Gastrocnemius medialis (tissue), 4 donors: ENCODE results near the gene PRKCH.

Source experiments
- CTCF ChIP-seq, 5 experiments: fragments of 450-650 bp in 3 of 5; fragments of 200-600 bp in 2 of 5; sonication (generic) in 2 of 5; IDR thresholded peaks in 4 of 5; conservative IDR thresholded peaks in 1 of 5; 1 replicate in 4 of 5; 2 replicates in 1 of 5; pipeline ENCODE4 v1.5.1; 2016 to 2019; ENCODE audit warnings: antibody characterized with exemption in 5 of 5, mild to moderate bottlenecking in 3 of 5, moderate library complexity in 3 of 5
- POLR2A ChIP-seq, 2 donors: fragments of 450-650 bp; IDR thresholded peaks; one replicate each; pipeline ENCODE4 v1.6.1; 2017; ENCODE audit warnings: antibody characterized with exemption in 2 of 2, mild to moderate bottlenecking in 2 of 2, moderate library complexity in 2 of 2

- TF ChIP-seq CTCF (IDR thresholded peaks at IDR 0.05 in 4 of 5, conservative IDR thresholded peaks at IDR 0.05 in 1 of 5) (no peak), POLR2A (IDR thresholded peaks at IDR 0.05) (no peak)
These were observed 194.9 kb downstream of the PRKCH start for GRCh38 chr14:61516118-61516743.
